ENCODE data around the gene PPP1R9B.

PPP1R9B gene

GRCh38 chr17:50187751-50188530, 37.5 kb upstream of the PPP1R9B start:
- DNase-seq: no peak

- DNase-seq: no peak
These were observed 36.9 kb upstream of the PPP1R9B start for GRCh38 chr17:50187394-50187725.

GRCh38 chr17:50186661-50187393, 36.4 kb upstream of the PPP1R9B start:
- DNase-seq: no peak

GRCh38 chr17:50185631-50186471, 35.4 kb upstream of the PPP1R9B start:
- DNase-seq: no peak

DNA sequence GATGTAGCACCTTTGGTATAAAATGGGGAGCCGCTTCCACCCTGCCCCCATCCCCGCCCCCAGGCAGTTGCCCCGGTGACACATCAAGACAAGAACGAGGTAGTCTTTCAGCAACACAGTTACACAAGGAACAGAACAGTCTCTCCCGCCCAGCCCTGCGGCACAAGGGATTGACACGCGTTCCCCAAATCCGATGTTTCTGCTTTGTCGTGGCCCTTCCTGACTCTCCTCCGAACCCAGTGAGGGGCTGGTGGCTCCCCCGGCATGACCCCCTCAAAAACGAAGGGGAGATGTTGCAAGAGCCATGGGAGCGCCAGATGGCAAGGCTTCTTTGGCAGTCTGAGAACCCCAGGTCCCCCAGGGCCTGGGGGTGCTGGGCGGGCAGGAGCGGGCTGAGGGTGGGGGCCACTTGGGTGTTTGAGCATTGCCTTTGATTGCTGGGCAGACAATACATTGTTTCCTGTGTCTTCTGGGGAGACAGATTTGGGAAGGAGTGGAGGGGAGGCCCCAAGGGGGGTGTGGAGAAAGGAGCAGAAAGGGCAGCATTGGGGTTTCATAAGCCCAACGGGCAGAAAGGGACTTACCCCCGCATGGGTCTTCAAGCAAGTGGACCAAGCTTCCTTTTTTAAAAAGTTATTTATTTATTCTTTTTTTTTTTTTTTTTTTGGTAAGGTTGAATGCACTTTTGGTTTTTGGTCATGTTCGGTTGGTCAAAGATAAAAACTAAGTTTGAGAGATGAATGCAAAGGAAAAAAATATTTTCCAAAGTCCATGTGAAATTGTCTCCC, 34.3 kb upstream of the PPP1R9B start:
- DNase-seq: no peak

DNA sequence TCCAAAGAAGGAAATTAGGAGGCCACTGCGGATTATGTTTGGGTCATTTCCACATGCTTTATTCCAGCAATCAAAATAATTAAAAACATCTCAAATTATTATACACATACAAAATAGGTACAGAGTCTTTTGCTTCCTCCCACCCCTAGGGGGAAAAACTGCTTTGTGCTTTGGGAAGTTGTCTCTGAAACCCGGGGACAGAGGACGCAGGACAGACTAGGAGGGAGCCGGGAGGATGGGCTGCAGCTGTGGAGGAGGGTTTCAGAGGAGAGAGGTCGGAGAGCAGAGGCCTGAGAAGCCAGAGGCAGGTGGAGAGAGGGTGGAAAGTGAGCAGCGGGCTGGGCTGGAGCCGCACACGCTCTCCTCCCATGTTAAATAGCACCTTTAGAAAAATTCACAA, 33.6 kb upstream of the PPP1R9B start:
- DNase-seq: no peak

- no peak for DNase-seq
These were observed 33.0 kb upstream of the PPP1R9B start for GRCh38 chr17:50183421-50183994.

DNA sequence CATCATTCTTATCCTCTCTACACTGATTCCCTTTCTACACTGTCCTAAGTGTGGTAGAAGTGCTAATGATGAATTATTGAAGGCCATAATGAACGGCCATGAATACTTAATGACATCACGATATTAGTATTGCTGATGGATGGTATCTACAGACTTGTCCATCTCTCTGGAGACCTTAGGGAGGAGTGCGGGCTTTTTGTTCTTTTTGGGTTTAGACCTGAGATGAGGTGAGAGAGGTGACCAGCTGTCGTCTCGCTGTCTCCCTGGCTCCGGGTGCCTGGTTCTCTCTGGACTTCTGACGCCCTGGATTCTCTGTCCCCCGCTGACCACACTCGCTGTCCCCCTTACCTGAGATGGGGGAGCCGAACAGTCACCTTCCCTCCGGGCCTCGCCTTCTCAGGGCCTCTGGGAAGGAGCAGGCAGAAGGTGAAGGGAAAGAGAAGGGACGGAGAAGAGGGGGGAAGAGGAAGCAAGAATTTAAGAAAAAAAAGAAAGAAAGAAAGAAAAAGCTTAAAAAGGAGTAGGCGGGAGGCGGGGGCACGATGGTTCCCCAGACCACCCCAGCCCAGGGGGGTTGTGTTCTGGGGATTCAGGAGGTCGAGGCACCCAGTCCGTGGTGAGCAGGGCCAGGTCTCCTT, 32.4 kb upstream of the PPP1R9B start:
- DNase-seq: no peak

DNA sequence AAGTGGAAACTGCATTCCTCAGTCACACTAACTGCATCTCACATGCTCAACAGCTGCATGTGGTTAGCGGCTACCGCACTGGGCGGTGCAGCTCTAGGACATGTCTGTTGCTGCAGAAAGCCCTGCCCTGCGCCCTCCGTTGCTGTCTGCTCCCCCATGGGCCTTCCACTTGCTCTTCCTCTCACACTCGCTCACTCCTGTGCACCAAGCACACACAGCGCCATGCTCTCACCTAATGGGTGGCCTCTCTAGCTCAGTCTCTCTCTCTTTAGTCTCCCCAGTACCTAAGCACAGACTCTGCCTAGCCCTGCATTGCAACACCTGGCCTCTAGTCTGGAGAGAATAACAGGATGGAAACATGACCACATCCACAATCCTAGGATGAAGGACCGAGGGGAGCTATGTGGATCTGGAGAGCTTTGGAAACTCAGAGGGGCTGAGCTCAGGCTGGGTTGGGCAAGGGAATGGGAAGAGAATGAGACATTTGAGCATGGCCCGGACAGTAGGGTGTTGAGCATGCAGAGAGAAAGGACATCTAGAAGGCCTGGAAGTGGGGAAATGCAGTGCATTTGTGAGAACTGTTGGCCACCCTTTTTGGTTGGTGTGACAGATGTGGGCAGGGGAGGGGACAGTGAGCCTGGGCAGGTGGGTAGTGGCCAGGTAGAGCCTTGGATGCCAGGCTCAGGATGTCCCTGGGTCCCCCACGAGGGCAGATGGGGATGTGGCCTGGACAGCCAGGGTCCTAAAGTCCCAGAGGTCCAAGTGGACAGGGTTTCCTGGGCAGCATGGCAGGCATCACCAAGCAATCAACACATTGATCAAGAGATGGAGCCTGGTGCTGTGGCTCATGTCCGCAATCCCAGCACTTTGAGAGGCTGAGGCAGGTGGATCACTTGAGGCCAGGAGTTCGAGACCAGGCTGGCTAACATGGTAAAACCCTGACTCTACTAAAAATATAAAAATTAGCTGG, 31.4 kb upstream of the PPP1R9B start:
- DNase-seq: no peak

DNA sequence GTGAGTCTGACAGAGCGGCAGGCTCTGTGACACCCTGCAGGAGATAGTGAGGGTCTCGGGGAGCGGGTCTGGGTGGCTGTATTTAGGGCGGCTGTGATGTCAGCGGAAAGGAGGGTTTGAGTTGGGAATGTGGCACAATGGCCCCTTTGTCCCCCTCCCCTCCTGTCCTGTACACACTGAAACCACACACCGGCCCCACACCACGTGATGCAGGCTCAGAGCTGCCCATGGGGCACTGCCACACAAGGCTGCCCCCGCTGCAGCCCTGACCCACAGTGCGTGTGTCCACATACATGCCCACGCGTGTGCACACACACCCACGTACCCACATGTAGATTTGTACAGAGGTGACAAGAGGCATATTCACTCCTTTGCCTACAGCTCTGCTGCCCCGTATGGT, 30.7 kb upstream of the PPP1R9B start:
- DNase-seq: no peak

GRCh38 chr17:50180620-50181019, 30.1 kb upstream of the PPP1R9B start:
- DNase-seq: no peak

GRCh38 chr17:50180111-50180510, 29.6 kb upstream of the PPP1R9B start:
- no peak for DNase-seq

DNA sequence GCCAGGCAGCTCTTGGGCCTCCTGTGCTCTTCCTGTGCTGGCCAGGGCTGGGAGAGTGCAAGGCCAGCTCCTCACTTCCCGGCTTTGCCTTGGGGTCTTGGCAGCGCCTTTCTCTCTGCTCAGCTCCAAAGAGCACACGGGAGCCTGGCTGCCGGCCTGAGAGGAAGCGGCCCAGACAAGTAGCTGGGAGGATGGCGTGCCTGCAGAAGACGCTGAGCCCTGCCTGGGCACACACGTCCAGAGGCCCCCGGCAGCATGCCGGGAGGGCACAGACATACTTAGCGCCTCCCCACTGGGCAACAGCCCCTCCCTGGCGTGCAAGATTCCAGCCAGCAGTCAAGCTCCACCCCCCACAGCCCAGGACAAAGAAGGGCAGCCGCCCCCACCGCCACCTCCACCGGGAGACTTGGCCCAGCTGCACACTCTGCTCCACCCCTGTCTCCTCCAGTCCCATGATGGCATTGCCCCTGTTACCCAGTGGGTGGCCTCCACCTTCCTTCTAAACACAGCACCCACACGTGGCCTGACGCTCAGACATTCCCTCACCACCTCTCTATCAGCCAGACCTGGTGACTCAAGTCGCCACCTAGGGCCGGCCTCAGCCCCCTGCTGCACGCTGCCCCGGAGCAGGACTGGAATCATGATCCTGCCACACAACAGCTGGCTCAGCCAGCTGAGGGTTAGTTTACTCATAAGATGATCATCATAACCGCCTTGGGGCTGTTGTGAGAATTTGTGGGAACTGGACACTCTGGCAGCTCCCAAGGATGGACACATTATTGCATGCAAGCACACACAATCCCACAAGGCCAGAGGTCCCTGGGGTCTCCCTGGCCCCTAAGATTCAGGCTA, 27.7 kb upstream of the PPP1R9B start:
- DNase-seq: peak; percentile 33

DNA sequence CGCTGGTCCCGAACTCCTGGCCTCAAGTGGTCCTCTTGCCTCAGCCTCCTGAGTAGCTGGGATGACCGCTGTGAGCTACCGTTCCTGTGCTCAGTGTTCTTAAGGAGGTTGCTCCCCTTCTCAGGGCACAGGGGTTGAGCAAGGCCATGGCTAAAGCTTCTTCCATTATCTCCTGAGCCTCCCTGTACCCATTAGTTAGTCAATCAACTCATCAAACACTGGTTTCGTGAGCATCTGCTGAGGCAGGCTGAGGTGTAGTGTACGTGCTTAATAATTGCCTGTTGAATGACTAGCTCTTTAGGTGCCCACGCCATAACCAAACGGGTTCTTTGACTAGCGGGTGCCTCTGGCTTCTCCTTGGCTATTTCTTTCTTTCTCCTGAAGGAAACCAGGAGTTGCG, 27.0 kb upstream of the PPP1R9B start:
- no peak for DNase-seq

DNA sequence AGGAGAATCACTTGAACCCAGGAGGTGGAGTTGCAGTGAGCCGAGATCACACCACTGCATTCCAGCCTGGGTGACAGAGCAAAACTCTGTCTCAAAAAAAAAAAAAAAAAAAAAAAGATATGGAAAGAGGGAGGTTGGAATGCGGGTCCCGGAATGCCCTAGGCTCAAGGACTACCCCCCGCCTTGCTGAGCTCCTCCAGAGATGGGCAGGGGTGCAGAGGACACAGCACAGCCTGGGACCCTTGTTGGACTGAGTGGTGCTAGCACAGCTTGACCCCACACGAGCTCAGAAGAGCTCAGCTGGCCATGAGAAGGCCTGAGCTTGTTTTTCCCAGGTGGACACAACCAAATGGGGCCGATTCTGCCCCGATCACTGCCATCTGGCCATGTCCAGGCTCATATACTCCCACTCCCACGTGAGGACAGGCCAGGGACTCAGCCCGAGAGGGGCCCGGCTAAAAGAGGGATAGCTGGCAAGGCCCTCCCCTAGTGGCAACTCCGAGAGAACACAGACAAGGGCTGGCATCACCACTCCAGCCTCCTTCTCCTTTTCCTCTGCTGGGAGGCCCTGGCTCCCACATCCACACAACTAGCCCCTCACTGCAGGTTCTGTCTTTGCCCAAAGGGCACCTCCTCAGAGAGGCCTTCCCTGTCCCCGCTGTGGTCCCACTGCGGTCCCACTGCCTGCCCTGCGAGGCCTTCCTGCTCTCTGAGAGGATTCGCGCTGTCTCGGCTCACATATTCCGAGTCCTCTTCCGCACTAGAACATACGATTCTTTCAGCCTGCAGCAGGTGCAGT, 26.3 kb upstream of the PPP1R9B start:
- DNase-seq: no peak

DNA sequence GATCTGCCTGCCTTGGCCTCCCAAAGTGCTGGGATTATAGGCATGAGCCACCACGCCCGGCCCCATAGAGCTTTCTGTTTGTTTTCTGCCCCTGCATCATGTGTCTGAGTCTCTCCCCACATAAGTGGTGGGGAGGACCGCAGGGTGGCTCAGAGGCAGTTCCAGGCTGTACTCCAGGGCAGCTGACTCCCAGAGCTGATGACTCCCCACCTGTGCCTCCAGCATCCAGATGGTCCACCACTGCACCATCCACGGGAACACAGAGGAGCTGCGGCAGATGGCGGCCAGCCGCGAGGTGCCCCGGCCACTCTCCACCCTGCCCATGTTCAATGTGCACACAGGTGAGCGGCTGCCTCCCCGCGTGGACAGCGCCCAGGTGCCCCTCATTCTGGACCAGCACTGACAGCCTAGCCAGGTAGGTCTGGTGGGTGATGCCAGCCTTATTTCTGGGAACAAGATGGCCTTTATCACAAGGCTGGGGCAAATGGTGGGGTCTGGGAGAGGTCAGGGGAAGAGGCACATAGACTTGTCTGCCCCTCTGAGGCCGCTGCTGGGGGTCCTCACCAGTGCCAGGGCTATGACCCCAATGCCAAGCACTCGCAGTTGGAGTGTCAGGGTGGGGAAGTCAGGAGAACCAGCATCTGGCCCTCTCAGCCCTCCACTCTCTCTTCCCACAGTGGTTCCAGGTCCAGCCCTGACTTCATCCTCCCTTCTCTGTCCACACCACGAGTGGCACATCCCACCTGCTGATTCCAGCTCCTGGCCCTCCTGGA, 24.7 kb upstream of the PPP1R9B start:
- no peak for DNase-seq

- DNase-seq: no peak
These were observed 24.0 kb upstream of the PPP1R9B start for GRCh38 chr17:50174444-50174843.

Data from T-helper 9 cell (primary cell).